EH (cell line): ENCODE results near the gene CACNA1I.

ENCODE experiments used
- DNase-seq: peaks from one replicate; pipeline ENCODE4 v3.0.0-alpha.2; 2015; ENCODE audit warnings: low read depth

CACNA1I gene

DNA sequence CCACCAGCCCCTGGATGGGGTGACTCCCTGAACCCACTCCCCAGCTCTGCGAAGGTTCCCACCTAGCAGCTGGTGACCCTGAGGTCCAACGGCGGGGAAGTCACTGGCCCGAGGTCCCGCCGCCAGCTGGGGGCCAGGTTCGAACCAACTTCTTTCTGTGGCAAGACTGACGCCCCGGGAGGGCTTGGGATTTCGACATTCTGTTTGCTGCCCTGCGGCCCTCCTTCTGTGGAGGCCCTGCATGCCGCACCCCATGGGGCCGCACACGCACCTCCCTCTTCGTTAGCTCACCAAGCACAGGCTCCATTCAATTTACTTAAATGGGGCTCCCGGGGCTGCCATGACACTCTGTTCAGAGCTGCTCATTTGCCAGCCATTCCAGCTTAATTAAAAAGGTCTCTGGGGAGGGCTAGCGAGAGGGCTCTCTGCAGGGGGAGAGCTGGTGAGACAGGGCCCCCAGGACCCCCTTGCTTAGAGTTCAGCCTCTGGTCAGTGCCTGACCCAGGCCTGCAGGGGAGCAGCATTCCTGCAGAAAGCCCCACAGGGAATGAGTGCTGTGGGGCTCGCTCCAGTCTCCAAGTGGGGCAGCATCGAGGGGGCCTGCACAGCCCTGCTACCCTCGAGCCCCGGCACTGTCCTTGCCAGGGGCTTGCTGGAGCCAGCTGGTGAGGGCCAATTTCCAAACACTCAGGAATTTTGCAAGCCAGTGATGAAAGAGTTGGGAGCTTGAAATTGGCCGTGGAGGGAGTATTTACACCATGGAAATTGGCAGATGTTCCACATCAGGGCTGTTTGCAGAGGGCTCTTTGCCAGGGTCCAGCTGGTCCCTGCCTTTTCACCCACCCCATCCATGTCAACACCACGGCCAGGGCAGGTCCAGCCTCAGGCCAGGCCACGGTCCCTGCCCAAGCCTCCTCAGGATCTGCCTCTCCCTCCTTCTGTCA lies 80.8 kb downstream of the CACNA1I start:
- no peak for DNase-seq

DNA sequence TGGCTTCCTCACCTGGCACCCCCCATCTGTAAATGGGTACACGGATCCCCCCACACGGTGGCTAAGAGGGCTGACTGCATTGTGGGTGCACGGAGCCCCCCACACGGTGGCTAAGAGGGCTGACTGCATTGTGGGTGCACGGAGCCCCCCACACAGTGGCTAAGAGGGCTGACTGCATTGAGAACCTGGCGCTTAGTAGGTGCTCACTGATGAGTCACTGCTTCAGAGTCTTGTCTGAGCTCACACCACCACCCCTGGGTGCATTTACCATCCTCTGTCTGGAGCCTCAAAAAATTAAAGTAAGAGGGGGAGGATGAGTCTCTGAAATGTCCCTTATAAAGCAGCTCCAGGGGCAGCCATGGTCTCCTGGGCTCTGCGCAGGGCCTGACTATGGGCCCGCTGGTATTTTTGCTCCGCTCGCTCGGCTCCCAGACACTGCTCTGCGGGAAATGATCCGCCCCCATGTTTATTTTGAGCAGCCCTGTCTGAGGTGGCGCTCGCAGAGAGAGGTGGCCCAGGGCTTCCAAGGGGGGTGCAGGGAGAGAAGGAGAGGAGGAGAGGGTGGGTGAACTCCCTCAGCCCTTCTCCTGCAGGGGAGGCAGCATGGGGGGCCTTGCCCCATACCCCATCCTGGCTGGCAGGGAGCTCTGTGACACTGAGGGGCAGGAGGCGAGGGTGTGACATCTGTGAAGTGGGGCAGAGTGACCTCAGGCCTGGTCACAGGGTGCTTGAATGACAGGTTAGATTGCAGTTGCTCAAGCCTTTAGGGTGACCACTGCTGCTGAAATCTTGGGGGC lies 82.6 kb downstream of the CACNA1I start:
- no peak for DNase-seq

DNA sequence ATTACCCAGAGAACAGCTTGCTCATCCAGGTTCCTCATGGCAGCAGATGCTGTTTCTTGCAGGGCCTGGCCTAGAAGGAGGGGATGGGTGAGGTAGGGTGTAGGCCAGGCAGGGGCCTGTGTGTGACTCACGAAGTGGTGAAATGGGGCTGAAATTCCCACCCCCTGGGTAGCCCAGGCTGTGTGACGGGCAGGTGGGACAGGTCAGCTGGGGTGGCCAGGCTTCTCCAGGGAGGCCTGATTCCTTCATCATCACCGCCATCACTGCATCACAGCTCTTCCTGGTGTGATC lies 83.2 kb downstream of the CACNA1I start:
- DNase-seq: no peak

DNA sequence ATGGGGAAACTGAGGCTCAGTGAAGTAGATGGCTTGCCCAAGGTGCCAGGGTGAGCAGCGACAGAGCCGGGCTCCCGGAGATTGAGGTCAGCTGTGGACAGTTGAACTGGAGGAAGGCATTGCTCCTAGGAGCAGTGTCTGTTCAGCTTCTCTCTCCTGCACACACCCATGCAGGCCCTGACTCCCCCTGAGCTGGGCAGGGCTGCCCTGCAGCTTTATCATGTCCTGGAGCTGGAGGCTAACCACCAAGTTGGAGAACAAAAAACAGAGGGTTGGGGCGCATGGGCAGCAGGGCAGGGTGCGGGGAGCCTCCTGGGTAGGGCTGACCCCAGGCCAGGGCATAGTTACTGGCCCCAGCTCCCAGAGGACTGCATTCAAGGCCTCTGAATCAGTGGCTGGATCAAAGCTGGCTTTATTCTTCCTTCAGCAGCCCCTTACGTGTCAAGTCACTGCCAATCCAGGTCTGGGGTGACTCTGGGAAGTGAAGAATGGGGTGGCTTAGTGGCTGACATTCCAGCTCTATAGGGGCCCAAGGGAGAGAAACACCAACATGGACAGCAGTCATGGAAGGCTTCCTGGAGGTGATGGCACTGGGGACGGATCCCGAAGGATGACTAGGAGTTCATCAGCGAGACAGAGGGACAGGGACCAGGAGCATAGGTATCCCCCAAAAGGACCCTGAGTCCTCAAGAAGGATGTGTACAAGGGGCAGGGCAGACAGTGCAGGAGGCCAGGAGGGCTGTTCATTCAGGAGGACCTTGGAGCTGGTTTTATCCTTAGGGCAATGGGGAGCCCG lies 83.8 kb downstream of the CACNA1I start:
- DNase-seq: no peak

DNA sequence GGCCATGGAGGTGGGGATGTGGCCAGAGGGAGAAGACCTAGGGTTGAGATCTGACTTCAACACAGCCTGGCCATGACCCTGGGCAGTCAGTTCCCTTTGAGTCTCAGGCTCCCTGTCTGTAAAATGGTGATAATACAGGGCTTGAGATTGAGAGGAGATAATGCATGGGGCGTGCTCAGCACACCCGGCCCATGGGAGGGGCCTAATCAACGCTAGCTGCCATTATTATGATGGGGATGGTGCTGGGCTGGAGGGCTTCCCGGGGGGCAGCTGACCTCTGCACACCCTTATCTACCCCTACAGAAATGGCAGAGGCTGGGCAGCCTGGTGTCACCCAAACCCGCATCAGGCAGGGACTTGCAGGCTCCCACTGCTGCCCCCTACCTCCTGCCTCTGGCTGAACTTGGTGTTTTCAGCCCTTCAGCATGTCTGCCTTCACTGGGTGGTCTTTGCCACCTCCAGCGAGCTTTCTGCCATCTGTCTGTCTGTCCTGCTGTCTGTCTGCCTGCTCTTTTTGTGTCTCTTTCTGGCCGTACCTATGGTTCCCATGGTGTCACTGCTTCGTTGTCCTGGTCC lies 84.5 kb downstream of the CACNA1I start:
- DNase-seq: no peak

DNA sequence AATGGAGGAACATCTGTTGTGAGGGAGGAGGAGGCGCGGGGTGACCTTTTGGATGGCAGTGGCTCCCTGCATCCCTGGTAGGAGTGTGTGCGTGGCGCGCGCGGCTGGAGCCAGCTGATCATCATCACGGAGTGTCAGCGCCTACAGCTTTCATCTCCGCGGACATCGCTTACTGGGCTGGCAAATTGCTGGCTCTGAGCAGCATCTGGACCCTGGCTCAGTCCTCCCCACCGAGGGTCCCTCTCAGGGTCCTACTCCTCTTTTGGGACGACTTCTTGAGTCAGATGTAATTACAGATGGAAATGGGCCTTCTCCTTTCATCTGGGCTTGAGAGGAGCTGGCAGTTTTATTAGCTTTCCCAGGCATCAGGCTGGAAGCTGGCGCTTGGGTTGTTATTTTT lies 85.3 kb downstream of the CACNA1I start:
- no peak for DNase-seq

DNA sequence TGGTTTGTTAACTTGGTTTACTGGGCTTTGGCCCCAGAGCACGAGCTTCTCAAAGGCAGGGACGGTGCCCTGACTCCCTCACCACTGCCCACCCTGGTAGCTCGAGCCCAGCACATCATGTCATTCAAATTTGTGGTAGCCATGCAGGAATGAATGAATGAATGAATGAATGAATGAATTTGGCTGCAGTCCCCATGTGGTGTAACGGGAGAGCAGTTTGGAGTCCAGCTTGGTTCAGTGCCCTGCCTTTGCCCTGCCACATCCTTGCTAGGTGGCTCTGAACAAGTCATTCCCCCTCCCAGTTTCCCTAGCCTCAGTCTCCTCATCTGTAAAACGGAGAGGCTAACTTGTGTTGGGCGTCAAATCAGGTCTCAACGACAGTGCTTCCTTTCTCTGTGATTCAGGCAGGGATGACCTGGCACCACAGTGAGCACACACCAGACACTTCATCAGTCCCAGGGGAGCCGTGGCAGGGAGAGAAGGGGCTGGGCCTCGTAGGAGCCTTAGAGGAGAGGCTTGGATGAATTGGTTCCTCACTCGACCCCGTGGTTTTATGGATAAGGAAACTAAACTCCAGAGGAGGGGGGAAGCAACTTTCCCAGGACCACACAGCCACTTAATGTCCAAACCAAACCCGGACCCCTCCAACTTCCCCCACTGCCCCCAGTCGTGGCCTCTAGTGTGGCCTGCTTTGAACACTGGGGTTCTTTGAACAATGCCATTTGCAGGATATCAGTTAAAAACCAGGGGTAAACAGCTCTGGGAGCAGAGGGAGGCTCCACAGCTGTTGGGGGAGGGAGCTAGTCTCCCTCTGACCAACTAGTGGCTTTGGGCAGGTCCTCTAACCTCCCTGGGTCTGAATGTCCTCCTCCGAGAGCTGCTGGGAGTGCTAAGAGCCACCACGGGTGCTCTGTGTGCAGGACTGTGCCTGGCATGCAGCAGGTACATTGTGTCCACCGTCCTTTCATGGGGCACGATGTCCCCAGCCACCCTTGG lies 86.2 kb downstream of the CACNA1I start:
- no peak for DNase-seq

DNA sequence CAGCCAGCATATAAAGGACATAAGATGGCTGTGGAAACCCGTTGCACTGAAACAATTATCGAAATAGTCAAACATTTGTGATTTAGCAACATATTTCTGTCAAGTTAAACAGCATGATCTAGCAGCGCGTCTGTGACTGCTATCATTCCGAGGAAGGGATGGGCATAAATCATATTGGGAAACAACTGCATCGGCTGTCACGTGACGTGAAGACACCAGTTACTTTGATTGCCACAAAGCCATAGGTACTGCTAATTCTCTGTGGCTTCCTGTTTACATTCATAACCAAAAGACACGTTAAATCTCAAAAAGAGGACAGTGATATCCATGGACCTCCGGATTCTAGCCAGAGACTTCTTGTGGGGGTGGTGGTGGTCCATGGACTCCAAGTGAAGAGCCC lies 87.8 kb downstream of the CACNA1I start:
- DNase-seq: no peak

DNA sequence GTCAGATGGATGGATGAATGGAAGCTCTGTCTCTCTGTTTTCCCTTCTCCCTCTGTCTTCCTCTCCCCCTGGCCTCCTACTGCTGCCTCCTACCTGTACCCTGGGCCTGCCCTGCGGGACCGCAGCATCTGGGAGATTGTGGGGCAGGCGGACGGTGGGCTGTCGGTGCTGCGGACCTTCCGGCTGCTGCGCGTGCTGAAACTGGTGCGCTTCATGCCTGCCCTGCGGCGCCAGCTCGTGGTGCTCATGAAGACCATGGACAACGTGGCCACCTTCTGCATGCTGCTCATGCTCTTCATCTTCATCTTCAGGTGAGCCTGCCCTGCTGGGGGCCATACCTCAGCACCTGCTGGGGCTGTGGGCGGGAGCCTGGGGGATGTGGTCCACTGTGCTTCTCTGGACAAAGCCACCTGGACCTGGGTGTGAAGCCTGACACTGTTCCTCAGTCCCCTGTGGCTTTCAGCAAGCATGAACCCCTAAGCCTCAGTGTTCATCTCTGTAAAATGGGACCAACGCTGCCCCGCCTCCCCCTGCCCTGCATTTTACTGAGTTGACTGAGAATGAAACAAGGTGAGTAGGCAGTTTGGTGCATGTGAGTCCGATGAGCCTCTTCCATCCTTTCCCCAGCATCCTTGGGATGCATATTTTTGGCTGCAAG lies 88.4 kb downstream of the CACNA1I start:
- no peak for DNase-seq

DNA sequence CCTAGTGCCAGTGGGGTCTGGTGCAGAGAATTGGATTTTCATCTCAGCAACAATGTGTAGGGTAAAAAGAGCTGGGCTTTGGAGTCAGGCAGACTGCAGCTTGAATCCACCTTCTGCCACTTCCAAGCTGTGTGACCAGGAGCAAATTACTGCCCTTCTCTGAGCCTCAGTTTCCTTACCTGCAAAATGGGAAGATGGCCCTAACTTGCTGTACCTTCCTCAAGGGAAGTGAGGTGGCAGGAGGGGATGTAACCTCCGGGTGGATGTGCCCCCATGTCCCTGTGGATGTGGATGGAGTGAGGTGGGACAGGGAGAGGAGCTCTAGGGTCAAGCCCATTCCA lies 90.9 kb downstream of the CACNA1I start:
- DNase-seq: no peak

DNA sequence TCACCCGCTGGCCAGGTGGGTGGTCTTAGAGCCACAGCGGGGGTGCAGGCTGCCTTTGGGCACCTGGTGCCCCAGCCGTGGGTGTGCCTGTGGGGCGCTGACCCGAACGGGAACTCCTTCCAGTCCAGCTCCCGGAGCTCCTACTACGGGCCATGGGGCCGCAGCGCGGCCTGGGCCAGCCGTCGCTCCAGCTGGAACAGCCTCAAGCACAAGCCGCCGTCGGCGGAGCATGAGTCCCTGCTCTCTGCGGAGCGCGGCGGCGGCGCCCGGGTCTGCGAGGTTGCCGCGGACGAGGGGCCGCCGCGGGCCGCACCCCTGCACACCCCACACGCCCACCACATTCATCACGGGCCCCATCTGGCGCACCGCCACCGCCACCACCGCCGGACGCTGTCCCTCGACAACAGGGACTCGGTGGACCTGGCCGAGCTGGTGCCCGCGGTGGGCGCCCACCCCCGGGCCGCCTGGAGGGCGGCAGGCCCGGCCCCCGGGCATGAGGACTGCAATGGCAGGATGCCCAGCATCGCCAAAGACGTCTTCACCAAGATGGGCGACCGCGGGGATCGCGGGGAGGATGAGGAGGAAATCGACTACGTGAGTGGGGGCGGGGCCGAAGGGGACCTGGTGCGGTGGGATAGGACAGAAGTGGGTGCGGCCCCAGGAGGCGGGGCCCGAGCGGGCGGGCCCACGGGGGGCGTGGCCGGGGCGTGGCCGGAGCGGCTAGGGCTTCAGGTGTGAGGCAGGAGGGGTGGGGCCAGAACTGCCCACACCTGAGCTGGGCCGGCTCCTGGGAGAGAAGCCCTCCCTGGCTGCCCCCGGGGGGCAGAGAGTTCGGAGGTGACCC lies 91.5 kb downstream of the CACNA1I start:
- no peak for DNase-seq

DNA sequence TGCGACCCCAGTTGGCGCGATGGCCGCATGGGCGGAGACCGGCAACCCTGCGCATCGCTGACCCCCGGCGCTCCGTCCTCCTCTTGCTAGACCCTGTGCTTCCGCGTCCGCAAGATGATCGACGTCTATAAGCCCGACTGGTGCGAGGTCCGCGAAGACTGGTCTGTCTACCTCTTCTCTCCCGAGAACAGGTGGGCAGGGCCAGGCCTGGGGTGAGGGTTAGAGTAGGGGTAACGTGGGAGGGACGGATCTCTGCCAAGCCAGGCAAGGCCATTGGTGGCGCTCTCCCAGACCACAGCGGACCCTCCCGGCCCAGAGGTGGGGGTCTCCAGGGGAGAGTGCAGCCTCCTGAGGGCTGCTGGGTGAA lies 92.1 kb downstream of the CACNA1I start:
- no peak for DNase-seq

DNA sequence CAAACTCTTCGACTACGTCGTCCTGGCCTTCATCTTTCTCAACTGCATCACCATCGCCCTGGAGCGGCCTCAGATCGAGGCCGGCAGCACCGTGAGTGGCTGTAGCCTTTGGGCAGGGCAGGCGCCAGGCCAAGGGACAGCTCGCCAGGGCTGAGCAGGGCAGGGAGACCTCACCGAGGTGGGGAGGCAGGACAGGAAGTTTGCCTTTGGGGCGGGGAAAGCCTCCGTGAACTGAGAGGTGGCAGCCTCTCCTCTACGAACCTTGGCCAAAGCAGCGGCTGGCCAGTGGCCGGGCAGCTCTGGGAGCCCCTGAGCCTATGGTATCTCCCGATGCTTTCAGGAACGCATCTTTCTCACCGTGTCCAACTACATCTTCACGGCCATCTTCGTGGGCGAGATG lies 93.2 kb downstream of the CACNA1I start:
- no peak for DNase-seq

DNA sequence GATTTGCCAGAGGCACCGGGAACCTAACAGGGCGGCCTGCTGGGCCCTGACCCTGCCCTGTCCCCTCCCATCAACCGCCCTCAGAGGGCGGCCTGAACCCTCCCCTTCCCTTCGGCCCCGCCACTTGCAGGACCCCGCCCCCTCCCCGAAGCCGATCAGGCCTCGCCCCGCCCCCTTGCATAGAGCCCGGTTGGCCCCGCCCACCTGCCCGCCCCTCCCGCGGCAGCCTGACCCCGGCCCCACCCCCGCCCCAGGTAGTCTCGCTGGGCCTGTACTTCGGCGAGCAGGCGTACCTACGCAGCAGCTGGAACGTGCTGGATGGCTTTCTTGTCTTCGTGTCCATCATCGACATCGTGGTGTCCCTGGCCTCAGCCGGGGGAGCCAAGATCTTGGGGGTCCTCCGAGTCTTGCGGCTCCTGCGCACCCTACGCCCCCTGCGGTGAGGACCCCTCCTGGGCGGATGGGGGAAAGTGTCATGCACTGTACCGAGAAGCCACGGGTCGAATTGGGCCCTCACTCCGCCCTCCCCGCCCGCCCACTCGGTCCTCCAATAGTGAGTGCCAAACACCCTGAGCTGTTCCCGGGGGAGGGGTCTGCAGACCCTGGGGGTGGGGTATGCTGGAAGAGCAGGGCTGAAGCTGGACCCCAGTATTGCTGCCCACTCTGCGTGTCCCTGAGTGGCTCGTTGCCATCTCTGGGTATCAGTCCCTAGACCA lies 94.1 kb downstream of the CACNA1I start:
- no peak for DNase-seq

DNA sequence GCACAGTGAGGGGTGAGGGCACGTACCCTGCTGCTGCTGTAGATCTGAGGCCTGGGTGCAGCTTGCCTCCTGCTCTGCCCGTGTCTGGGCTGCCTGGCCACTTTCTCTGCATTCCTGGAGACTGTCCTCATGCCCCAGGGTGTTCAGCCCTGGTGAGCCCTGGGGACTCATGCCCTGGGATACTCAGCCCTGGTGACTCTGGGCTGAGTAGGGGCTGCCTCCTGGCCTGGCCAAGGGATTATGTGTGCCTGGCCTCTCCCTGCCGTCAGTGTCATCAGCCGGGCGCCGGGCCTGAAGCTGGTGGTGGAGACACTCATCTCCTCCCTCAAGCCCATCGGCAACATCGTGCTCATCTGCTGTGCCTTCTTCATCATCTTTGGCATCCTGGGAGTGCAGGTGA lies 94.7 kb downstream of the CACNA1I start:
- DNase-seq: no peak

DNA sequence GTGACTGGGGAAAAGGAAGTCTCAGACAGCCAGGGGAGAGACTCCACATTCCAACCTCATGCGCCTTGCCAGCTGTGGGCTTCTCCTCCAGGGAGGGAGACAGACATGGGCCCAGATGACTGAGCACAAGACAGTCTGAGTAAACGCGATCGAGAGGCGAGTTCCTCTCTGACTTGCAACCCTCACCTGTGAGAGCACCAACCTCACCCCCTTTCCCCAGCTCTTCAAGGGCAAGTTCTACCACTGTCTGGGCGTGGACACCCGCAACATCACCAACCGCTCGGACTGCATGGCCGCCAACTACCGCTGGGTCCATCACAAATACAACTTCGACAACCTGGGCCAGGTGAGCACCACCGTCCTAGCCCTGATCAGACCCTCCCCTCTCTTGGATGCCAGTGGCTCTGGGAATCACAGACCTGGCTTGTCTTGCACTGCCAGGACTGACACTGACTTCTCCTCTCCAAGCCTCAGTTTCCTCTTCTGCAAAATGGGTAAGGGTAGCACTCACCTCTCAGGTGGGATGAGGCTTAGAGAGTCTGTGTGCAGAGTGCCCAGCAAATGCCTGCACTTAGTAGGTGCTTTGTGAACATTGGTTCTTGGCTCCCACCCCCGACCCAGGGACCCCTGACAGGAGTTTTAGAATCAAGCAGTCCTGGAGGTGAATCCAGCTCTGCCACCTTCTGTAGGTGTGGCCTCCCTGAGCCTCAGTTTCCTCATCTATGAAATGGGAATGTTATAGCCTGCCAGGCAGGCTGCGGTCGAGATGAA lies 95.3 kb downstream of the CACNA1I start:
- DNase-seq: no peak

DNA sequence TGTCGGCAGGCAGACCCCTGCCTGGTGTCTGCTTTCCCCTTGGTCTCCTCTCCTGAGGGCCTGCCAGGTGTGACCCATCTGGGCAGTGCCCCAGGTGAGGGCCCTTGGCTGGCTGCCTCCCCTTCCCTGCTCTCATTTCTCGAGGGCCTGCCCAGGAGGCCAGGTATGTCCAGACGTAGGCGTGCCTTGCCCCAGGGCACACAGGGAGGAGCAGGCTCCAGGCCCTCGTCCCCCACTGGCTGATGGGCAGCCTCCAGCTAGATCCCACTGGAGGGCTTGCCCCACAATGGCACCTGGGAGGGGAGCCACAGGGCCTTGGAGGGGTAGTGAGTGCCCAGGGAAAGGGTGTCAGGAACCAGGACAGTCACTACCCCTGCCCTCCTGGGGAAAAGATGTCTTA lies 95.9 kb downstream of the CACNA1I start:
- no peak for DNase-seq

DNA sequence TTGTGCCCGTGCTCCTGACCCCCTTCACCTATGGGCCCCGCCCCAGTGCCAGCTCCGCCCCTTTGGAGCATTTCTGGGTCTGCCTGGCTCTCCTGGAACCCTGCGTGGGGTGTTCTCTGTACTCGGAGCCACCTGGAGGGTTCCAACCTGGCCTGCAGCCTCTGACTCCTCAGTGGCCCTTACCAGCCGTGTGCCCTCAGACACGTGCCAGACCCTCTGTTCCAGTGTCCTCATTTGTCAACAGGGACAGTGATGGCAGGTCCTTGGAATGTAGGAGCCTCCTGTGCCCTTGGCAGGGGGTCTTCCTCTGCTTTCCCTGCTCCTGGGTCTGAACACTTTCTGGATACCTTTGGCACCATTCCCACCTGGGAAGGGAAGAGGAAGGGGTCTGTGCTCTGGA lies 96.4 kb downstream of the CACNA1I start:
- no peak for DNase-seq
